Smooth muscle cell of the brain vasculature (primary cell): Measurements from ENCODE around the gene WT1.
"Not testable (repeated sequence)": the region's sequence is repeated elsewhere in the genome, so short reads cannot be mapped to it uniquely, and the experiment has no call there.

ENCODE experiments used
- DNase-seq: peaks from one replicate; pipeline ENCODE4 v3.0.0-alpha.2; 2012; ENCODE audit warnings: low read depth, low spot score

WT1 gene

DNA sequence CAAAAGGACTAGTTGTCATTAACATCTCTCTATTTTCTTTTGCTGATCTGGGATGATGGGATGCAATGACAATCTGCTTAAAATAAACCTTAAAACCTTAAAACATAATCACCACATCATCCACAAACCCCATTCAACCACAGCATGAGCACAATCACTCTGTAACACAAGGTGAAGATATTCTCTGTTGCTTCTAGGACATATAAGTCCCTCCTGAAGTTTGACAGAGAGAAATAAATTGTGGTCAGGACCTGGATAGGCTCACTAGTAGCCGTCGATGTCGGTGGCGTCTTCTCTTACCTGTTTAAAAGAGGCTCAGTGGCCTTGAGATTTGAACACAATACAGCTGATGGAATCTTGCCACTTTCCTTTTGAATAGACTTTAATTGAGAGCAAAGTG, 47.9 kb downstream of the WT1 start:
- DNase-seq = no peak

DNA sequence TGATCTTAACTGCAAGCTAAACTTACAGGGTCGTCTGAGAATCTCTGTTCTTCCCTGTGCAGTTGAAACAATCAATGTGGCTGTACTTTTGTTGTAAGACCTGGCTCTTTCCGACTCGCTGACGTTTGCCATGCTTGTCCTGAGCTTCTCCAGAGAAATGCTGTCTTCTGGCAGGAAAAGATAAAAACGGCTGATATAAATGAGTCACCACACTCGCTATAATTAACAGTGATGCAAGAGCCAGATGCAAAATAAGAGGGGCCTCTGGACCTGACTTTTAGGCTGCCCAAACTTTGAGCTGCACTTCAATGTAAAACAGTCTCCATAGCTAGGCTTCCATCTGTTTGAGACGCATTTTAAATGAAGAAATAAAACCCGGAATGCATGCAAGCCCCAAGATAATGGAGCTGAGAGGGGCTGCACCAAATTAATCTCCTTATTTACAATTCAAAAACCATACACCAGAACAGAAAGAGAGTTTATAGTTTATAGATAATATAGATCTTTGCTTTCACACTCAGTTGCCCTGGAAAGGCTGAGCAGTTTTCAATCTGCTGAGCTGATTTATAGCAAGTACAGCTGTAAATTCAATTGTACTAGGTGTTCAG, 48.5 kb downstream of the WT1 start:
- DNase-seq = no peak

DNA sequence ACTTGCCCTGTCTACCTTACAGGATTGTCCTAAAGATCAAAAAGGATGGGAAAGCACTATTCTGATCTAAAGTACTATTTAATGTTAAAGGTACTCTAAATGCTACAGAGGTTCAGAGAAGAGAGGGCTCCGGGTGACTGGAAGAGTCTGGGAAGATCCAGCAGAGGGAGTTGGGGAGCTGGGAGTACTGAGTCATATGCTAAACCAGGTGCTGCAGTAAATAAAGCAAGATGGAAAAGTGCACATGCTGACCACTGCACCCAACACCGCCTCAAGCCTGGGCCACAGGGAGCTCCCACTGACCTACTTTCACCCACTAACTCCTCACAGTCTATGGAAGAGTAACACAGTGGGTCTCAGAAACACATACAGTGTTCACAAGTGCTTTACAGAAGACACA, 49.3 kb downstream of the WT1 start:
- no peak for DNase-seq

DNA sequence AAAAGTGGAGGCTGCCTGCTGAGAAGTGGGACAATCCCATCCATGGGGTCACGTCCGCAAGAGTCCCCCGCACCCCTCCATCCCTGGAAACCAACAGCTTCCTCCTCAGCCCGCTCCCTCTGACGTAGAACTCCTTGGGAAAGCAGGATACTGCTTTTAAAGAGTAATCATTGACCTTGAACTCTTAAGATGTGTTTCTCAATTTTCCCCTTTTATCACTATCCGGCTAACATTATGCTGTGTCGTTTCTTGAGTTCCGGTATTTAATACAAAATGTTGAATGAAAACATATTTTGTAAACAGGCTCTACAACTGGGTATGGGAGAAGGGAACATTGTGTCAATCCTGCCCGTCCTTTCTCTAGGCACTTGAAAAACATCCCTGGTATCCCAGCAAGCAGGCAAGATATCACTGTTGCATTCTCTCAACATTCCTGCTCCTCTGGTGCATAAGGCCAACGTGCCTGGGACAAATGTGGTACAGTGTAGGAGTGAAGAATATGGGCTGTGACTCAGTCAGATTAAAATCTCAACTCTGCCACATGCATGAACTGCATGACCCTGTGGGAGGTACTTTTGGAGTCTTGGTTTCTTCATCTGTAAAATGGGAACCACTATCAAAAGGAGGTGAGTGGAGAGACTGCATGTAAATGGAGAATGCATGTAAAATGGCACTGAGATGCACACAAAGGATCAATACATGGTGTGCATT, 52.8 kb downstream of the WT1 start:
- no peak for DNase-seq

DNA sequence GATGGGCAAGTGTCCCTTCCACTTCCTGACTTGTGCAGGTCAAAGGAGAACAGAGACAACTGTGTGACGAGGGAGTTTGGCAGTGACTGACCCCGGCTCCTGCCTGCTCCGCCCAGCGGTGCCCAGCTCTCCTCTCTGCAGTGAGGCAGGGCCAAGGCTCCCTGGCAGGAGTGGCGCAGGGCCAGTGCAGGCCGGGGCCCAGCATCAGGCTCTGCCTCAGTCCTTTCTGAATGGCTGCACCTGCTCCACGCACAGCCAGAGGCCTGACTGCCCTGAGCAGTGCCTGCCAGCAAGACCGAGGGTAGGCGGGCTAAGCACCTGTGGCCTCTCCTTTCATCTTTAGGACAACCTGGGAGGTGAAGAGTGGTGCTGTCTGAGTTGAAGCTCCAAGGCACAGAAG, 54.2 kb downstream of the WT1 start:
- no peak for DNase-seq

DNA sequence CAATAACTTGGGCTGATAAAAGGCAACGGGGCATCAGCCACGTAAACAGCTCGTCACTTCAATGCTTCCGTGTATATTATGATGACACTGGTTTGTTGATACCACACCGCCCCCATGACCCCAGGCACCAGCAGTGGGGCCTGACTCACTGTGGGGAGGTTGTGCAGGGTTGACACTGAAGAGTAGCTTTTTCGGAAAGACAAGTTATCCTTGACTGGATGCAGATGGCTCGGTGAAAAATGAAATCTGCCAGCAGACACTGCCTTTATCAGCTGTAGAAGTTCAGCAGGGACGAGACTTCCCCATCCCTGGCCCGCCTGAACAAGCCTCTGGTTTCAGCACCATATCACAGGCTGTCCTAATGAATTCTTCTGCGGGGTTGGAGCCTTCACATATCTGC, 55.6 kb downstream of the WT1 start:
- DNase-seq = no peak

DNA sequence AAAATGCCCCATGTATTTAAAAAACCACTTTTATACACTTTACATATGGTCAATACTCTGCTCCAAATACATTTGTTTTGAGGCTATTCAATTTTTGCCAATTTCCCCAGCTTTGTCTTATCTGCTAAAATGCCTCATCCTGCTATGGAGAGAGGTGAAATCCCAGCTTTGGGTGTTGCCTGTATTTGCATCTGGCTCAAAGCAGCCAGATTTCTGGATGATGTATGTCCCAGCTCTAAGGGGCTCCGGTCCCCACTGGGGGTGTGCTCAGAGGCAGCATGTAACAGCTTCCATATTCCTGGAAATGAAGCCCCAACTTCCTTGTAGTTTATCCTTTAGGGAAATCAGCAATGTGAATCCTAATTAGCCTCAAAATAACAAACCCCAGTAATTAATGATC, 59.5 kb downstream of the WT1 start:
- DNase-seq = no peak

DNA sequence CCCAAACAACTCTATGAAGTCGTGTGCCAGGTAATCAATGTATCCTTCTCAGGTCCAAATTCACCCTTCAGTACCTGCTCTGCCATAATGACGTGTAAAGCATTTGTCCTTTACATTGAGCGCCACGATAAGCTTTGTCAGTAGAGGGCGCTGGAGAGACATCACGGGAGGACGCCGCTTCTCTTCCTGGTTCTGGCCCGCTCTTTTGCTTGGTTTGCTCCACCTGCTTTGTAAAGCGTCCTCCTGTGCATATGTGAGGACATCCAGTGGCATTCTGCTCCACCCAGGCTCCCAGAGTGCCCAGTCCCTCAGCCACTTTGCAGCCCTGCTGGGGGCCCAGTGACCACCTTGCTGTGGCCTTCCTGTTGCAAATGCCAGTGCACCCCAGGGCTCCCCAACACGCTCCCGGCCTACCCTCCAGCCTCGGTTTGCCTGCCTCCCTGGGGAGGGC, 61.1 kb downstream of the WT1 start:
- DNase-seq = no peak

DNA sequence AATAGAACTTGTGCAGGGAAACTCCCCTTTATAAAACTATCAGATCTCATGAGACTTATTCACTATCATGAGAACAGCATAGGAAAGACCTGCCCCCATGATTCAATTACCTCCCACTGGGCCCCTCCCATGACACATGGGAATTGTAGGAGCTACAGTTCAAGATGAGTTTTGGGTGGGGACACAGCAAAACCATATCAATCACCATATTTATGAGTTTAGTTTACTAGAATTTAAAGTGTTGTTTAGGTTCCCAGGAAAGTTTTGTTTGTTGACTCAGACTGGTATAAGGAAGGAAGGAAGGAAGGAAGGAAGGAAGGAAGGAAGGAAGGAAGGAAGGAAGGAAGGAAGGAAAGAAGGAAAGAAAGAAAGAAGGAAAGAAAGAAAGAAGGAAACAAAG, 65.4 kb downstream of the WT1 start:
- not testable (repeated sequence) for DNase-seq

DNA sequence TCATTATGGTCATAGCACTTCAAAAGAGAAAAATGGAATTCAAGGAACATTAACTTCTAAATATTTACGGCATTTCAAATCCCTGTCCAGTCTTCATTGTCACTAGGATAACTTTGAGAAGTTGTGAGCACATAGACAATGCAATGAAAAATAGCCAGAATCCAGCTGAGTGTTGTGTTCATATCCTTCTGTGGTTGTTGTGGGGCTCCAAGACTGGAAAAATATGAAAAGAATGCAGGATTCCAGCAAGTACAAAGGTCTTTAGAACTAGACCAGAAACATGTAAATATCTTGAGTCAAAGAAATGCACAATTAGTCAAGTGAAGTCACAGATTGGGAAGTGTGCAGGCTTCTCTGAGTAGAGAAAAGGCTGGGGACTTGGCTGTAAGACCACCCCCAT, 68.7 kb downstream of the WT1 start:
- DNase-seq = no peak

DNA sequence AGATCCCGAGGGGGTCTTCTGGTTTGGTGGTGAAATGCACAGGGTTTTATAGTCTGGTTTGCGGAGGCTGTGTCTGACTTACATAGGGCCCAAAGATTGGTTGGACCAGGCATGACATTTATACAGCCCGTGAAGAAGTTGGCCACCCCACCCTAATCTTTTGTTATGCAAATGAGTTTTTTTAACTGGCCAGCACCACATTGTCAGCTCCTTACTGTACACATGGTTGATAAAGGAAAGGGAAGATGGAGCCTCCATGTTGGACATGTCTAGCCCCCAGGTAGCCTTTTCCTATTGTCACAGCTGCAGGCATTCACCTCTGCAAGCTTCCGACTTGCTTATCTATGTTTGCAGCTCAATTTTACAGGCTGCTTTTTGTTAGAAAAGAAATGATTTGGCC, 70.1 kb downstream of the WT1 start:
- DNase-seq = no peak

DNA sequence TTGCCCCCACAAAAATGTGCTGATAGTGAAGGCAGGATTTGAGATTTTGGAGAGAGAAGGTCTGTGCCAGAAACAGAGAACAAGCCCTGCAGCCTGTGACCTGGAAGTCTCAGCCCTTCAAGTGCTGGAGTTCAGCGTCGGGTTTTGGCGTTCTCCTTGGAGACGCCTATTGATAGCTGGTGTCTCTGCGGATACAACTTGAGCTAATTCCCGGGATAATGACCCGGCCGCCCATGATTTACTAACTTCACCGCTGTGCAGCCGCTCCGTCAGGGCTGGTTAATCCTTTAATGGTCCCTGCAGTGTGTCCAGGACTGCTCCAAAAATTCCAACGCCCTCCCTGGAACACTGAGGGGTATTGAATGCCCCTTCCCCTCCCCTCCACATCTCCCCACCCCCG, 76.6 kb downstream of the WT1 start:
- no peak for DNase-seq

DNA sequence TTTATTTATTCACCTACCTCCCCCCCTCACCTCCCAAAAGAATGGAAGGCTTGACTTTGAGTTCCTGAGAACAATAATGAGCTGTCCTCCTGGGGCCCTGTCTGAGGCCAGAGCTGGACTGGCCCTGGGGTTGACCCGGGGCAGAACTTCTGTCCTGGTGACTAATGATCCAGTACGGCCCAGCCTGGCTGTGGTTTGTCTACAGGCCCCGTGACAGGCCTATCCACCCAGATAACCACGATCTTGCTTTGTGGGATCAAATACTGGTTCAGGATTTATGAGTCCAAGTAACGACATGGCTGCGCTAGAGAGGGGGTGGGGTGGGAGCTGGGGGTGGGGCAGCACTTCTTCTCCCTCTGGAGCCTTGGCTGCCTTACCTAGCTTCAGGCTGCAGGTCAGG, 81.5 kb downstream of the WT1 start:
- DNase-seq = no peak

DNA sequence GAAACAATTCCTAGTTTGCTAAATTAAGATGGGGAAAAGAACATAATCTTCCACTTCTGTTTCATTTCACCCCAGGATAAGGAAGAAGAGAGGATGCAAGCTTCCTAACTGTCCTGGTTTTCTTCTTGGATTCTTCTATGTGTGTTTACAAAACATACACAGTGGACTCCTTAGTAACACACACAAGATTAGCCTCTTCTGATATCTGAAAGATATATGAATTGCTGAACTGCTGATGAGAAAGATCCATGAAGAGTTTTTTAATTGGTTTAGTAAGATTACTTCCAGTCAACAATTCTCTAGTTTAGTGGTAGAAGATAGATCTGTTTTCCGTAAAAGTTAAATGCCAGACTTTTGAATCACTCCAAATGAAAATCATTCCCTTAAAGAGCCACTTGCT, 86.8 kb downstream of the WT1 start:
- no peak for DNase-seq

DNA sequence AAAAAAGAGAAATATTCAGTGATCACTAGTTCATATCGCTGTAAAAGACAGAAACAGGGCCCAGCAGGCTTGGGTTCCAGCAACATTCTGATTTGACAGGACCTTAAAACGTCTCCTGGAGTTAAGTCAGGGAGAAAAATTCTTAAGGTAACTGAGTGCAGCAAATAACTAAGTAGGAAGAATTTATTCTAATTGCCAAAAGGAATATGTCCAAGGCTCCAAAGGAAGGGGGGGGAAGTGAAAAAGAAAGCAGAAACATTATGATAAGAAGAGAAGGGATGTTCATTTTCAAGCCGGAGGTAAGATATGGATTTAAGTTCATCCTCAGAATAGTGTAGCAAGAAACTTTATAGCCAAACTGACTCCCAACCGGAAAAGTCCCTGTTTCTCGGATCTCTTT, 90.4 kb downstream of the WT1 start:
- no peak for DNase-seq

DNA sequence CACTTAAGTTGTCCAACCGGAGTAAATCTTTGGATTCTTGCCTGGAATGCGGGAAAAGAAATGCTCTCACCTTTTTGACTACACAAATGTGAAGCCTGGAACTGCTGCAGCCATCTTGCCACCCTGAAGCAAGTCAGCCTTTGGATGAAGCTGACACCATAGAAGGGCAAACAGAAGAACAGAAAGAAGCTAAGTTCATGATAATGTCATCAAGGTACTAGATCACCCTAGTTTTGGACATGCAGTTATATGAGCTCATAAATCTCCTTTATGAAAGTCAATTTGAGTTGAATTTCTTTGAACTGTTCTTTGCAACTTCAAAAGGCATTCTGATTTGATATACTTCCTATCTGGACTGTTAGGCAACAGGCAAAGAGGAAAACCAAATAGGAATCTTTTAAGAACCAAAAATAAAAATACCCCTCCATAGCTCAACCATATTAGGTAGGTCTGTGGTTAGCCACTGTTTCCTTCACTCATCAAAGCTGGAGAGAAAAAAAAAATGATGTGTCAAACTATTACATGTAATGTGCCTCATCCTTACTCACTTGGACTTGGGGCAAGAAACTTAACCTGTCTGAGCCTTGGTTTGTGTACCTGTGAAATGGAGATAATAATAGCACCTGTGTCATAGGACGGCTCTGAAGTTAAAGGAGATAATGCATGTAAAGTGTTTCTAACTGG, 91.9 kb downstream of the WT1 start:
- DNase-seq = no peak

DNA sequence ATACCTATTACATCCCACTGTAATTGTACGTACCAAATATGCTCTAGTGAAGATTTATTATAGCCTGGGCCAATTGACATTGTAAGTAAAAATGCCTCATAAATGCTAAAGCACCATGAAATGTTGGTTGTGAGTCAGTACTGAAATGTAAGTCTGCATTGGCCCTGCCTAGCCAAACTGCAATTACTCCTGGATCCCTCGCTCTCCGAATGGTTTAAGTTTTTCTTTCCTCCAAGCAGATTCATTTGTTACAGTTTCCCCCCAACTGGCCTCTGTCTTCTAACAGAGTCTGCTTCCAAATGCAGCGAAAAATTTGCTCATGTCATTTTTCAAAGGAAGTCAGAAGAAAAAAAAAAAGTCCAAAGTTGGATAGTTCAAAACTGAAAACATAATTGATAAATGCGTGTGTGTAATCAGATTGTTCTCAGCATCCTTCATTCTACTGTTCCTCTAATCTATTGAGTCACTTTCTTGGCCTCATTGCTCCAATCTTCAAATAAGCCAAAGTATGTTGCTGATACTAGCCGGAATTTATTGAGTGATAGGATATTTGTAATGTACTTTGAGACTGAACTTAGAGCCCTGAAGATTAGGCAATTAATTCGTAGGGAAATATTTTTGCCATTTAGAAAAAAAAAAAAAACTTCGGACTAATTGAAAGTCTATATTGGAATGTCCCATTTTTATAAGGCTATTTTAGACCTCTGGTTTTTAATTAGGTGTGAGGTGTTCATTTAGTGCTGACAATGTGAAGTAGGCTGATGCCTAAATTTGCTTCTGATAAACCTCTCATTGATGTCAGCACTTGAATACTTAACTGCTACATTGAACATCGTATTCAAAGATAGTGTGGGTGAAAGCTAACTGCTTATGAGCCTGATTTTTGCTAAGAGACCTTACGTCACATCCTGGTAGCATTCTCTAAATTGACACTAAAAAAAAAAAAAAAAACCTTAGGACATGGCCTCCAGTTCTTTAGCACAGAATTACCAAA, 93.4 kb downstream of the WT1 start:
- DNase-seq = no peak

DNA sequence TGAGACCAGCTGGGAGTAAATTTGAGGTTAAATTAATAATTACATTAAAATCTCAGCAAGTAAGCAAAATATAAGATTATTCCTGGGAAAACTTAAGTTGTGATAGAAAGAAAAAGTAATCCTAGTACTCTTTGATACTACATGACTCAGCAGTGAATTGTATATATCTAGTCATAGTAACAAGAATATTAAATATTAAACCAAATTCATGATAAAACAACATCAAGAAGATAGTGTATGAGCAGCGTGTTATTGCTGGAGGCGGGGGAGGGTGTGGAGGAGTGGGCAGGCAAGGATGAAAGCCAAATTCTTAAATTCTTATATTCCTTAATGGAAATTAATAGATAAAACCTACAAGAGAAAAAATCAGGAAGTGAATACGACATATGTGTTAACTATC, 95.2 kb downstream of the WT1 start:
- DNase-seq = no peak
